GM18517 (cell line): ENCODE measurements around the gene PPP1R13L.
"Not testable (repeated sequence)": the region's sequence is repeated elsewhere in the genome, so short reads cannot be mapped to it uniquely, and the experiment has no call there.

Experiments
- ATAC-seq: cut with Tn5 transposase; IDR thresholded peaks from one replicate; pipeline ENCODE4 v1.9.1; 2021; ENCODE audit warnings: mild to moderate bottlenecking, moderate library complexity; ENCODE audit not compliant: unreplicated experiment

Gene PPP1R13L

GRCh38 chr19:45349126-45349415 is 55.8 kb downstream of the PPP1R13L start:
- no peak for ATAC-seq

GRCh38 chr19:45348367-45349125 is 56.3 kb downstream of the PPP1R13L start:
- ATAC-seq = no peak

DNA sequence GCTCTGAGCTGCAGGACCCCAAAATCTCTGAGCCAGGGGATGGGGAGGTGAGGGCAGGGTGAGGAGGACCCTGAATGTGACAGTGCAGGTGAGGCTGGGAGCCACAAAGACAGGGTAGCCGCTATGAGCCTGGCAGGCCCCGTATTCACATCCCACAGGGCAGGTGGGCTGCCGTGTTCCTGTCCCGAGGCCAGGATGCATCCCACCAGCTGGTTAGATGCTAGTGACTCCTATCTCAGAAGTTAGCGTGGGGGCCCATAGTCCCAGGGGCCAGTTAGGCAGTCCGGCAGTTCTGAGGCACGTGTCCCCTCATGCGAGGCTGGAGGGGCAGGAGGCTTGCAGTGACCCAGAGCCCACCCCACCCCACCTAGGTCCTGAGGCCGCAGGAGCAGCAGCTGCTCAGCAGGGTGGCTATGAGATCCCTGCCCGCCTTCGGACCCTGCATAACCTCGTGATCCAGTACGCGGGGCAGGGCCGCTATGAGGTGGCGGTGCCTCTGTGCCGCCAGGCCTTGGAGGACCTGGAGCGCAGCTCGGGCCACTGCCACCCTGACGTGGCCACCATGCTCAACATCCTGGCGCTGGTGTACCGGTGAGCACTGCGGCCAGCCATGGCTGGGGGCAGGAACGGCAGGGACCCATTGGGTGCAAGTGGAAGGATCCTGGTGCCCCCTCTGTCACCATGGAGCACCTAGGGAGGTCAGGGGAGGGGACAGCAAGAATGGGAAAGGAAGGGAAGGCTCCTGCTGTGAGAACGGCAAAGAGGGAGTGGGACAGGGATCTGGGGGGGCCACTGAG is 57.1 kb downstream of the PPP1R13L start:
- no peak for ATAC-seq

GRCh38 chr19:45346449-45346848 is 58.4 kb downstream of the PPP1R13L start:
- ATAC-seq = no peak

- no peak for ATAC-seq
These were observed 59.4 kb downstream of the PPP1R13L start for GRCh38 chr19:45345506-45345860.

DNA sequence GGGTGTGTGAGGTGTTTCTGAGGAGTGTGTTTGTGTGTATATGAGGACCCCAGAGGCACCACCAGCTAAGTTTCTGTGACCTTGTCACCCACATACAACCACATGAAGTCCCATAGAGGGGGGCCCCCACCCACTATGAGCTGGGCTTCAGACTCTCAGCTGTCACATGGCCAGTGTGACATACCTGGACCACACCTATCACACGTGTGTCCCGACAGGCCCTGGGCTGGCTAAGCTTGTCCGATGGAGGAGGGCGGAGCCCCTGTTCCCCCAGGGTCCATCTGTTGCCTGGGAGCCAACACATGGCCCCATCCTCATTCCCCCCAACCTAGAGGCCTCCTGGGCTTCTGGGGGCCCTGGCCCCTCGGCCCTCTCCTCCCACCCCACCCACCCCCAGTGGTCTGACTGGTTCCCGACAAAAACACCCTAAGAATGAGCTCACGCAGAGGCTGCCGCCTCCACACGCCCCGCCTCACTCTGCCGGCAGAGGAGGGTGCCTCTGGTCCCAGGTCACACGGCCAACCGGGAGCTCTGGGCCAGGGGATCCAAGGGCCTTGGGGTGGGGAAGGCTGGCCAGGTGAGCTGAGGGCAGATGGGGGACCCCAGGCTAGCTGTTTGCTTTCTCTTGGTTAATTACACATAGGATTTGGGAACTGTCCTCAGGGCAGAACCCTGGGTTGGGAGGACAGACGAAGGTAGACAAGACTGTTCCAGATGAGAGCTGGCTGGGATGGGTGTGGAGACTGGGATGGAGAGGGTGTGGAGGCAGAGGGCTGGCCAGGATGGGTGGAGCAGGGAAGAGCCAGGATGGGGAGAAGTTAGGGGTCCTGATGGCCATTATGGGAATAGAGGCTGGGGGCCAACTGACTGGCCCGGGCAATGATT is 60.0 kb downstream of the PPP1R13L start:
- ATAC-seq = no peak

DNA sequence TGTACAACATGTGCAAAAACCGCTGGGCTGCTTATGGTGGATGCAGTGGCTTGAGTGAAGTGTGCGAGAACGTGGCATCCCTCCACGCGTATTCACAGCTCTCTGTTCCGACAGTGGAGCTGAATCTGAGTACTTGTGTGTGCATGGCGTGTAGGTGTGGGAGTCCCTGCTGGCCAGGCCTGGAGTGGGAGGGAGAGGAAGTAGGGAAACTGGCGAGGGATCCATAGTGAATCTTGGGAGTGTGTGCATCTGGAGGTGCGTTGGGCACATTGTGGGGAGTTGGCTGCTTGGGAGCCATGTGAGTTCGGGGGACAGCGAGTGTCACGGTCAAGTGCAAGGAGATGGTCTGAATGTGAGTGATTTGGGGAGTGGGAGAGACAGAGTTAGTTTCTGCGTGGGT is 62.0 kb downstream of the PPP1R13L start:
- ATAC-seq = no peak

- no peak for ATAC-seq
These were observed 63.9 kb downstream of the PPP1R13L start for GRCh38 chr19:45340899-45341453.

GRCh38 chr19:45340232-45340898 is 64.5 kb downstream of the PPP1R13L start, which contains the start of gene KLC3:
TSS of gene KLC3 (plus strand) at chr19:45340750. CDS start at chr19:45345542, 4,792 bp downstream.
- ATAC-seq = no peak

- ATAC-seq = no peak
These were observed 65.2 kb downstream of the PPP1R13L start for GRCh38 chr19:45339629-45340028.

DNA sequence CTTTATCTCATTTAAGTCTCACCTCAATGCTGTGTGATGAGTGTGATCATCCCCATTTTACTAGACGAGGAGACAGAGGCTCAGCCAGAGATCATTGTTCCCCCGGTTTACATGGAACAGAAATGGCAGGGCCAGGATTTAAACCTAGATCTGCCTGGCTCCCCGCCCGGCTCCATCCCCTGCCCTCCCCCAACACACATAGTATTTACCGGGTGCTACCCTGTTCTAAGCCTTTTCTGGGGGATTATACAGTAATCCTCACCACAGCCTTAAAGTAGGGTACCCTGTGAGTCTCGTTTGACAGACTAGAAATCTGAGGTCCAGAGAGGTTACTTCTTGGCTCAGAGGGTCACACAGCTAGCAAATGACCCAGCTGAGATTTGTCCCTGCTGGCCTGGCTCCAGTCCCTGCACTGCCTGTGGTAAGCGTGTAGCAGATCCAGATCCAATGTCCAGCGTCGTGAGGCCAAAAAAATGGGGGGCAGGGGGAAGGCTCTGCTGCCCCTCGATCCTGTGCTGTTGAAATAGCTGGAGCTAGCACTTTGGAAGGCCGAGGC is 68.1 kb downstream of the PPP1R13L start:
- ATAC-seq = no peak

- not testable (repeated sequence) for ATAC-seq
These were observed 70.0 kb downstream of the PPP1R13L start for GRCh38 chr19:45334881-45335280.

- no peak for ATAC-seq
These were observed 71.1 kb downstream of the PPP1R13L start for GRCh38 chr19:45333609-45334303.

DNA sequence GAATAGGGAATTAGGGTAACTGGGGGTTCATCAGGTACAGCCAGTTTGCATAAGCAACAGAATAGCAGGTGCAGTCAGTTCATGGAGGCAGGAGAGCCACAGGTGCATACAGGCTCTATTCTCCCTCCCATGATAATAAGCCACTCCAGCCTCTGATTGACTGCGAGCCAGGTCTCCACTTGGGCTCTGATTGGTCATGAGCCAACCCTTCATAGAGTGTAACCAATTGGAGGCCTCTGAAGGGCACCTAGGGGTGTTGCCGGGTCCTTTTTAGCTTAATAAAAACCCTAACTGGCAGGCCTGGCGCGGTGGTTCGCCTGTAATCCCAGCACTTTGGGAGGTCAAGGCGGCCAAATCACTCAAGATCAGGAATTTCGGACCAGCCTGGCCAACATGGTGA is 73.5 kb downstream of the PPP1R13L start:
- no peak for ATAC-seq
